SU-DHL-6 (cell line): ENCODE measurements around the gene DCDC1.

Source experiments
- H2AFZ ChIP-seq: fragments of 200-600 bp; sonication (generic); 2 replicates; pipeline ENCODE4 v1.6.1; 2014; ENCODE audit warnings: low read depth, mild to moderate bottlenecking, moderate library complexity, mixed read lengths, antibody characterized with exemption, low read length; ENCODE audit not compliant: severe bottlenecking
- H3F3A ChIP-seq: fragments of 200-600 bp; shearing (Covaris generic); 2 replicates; pipeline ENCODE4 v1.6.0; 2016; ENCODE audit warnings: antibody characterized with exemption, mild to moderate bottlenecking; ENCODE audit not compliant: insufficient read depth
- H3K27ac ChIP-seq: fragments of 200-600 bp; sonication (generic); 2 replicates; pipeline ENCODE4 v1.5.1; 2016; ENCODE audit warnings: low read depth, mild to moderate bottlenecking, low read length, moderate library complexity, mixed read lengths
- H3K27me3 ChIP-seq: fragments of 200-600 bp; sonication (generic), shearing (Covaris generic); 2 replicates; pipeline ENCODE4 v1.6.0; 2014; ENCODE audit warnings: mild to moderate bottlenecking, low read length
- H3K36me3 ChIP-seq: fragments of 200-600 bp; sonication (generic); 2 replicates; pipeline ENCODE4 v1.6.1; 2014; ENCODE audit warnings: mild to moderate bottlenecking, low read length, mixed read lengths
- H3K4me2 ChIP-seq: fragments of 300-600, 200-600 bp; shearing (Covaris generic), sonication (generic); 2 replicates; pipeline ENCODE4 v1.6.0; 2014; ENCODE audit warnings: low read length, low read depth, mild to moderate bottlenecking; ENCODE audit not compliant: poor library complexity, severe bottlenecking
- H3K4me3 ChIP-seq: fragments of 200-600 bp; sonication (generic); 2 replicates; pipeline ENCODE4 v1.5.1; 2014; ENCODE audit warnings: antibody characterized with exemption, low read length, mild to moderate bottlenecking, mixed read lengths; ENCODE audit not compliant: insufficient read depth, poor library complexity, severe bottlenecking
- H3K79me2 ChIP-seq: fragments of 200-600 bp; sonication (generic); 2 replicates; pipeline ENCODE4 v1.6.1; 2014; ENCODE audit warnings: mild to moderate bottlenecking, low read length, moderate library complexity; ENCODE audit not compliant: insufficient read depth
- H3K9ac ChIP-seq: fragments of 200-600 bp; sonication (generic); 2 replicates; pipeline ENCODE4 v1.7.0; 2014; ENCODE audit warnings: mild to moderate bottlenecking, low read length
- H3K9me2 ChIP-seq: fragments of 200-600 bp; sonication (generic); replicated peaks from 2 replicates; pipeline ENCODE4 v1.6.1; 2014; ENCODE audit warnings: low read length; ENCODE audit not compliant: insufficient read depth
- H3K9me3 ChIP-seq: fragments of 200-600 bp; sonication (generic); 2 replicates; pipeline ENCODE4 v1.6.1; 2014; ENCODE audit warnings: low read length, mixed read lengths; ENCODE audit not compliant: insufficient read depth
- H4K20me1 ChIP-seq: fragments of 200-600 bp; sonication (generic); 2 replicates; pipeline ENCODE4 v1.6.1; 2014; ENCODE audit warnings: low read depth, mild to moderate bottlenecking, antibody characterized with exemption, low read length, moderate library complexity, mixed read lengths
- CTCF ChIP-seq: fragments of 200-600 bp; sonication (generic); IDR thresholded peaks from one replicate; pipeline ENCODE4 v1.5.1; 2017; ENCODE audit warnings: antibody characterized with exemption, mild to moderate bottlenecking, low read length, moderate library complexity; ENCODE audit not compliant: insufficient read depth, poor library complexity, severe bottlenecking
- EZH2phosphoT487 ChIP-seq: fragments of 200-600 bp; sonication (generic), shearing (Covaris generic); conservative IDR thresholded peaks from 2 replicates; pipeline ENCODE4 v1.6.1; 2018; ENCODE audit warnings: mild to moderate bottlenecking, antibody characterized with exemption, low read length, moderate library complexity, mixed read lengths

DCDC1 gene

DNA sequence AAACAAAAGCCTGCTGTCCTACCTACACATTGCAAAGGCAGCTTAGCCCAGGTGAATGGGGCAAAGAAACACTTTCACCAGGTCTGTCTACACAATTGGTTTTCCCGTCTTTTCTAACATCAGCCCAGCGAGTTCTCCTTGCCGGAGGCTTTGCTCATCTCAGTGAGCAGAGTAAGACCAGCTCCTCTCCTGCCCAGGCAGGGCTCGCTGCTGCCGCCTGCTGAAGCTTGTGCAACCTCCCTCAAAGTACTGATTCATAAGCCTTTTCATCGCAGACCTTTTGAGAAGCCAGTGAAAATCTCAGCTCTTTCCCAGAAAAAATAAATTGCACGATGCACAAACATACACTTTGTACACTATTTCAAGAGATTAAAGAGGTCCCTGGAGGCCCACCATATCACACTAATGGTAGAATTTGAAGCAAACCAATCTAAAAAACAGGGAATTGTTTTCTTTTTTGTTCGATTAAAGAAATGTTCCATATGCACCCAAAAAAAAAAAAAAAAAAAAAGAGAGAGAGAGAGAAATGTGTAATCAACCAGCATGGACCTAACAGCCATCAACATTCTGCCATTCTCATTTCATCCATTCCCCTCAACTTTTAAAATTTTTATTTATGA lies 455.3 kb downstream of the DCDC1 start:
- Histone ChIP-seq H3K79me2 (no peaks in the 10 kb centered on the region), H3K4me2 (no peak overlapping the region), H3K27me3 (no peaks in the 10 kb centered on the region), H3K9me3 (no peaks in the 10 kb centered on the region), H2AFZ (no peak overlapping the region), H3K9me2 (no peaks in the 10 kb centered on the region), H4K20me1 (no peaks in the 10 kb centered on the region), H3K4me3 (no peak overlapping the region), H3K36me3 (no peaks in the 10 kb centered on the region), H3K27ac (no peak overlapping the region), H3K9ac (no peak overlapping the region), H3F3A (no peaks in the 10 kb centered on the region)
- TF ChIP-seq EZH2phosphoT487, result no peak
- no peak for TF ChIP-seq CTCF

GRCh38 chr11:30911247-30911646 lies 458.3 kb downstream of the DCDC1 start:
- Histone ChIP-seq H2AFZ (no peak overlapping the region), H3K4me3 (no peak overlapping the region), H3F3A (no peaks in the 10 kb centered on the region), H3K4me2 (no peak overlapping the region), H3K27me3 (no peaks in the 10 kb centered on the region), H3K36me3 (no peaks in the 10 kb centered on the region), H3K27ac (no peak overlapping the region), H3K9ac (no peak overlapping the region), H3K79me2 (no peaks in the 10 kb centered on the region), H3K9me3 (no peaks in the 10 kb centered on the region), H3K9me2 (no peaks in the 10 kb centered on the region), H4K20me1 (no peaks in the 10 kb centered on the region)
- no peak for TF ChIP-seq EZH2phosphoT487
- TF ChIP-seq CTCF, result no peak

DNA sequence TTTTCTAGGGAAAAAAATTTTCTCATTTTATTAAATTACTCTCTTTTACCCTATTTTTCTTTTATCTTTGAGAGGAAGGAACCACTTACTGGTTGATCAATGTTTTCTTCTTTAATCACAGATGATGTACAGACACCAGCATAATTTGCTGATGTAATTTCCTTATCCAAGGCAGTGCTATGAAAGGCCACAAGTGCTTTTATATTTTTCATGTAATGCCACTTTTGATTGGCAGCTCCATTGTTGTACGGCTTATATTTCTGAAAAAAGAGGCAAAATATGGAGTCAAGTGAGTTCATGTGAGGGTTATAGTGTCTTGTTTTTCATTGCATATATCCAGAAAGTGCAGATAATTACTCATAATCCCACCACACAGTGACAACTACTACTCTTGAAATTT lies 460.7 kb downstream of the DCDC1 start:
- H3K27me3 ChIP-seq, result no peaks in the 10 kb centered on the region
- no peak overlapping the region for H3K4me3 ChIP-seq
- no peaks in the 10 kb centered on the region for H3K9me3 ChIP-seq
- TF ChIP-seq EZH2phosphoT487, result no peak
- no peak for TF ChIP-seq CTCF
- H3F3A ChIP-seq, result no peaks in the 10 kb centered on the region
- no peaks in the 10 kb centered on the region for H3K79me2 ChIP-seq
- H3K9ac ChIP-seq, result no peak overlapping the region
- H3K4me2 ChIP-seq, result no peak overlapping the region
- no peak overlapping the region for H2AFZ ChIP-seq
- no peaks in the 10 kb centered on the region for H4K20me1 ChIP-seq
- no peaks in the 10 kb centered on the region for H3K9me2 ChIP-seq
- no peak overlapping the region for H3K27ac ChIP-seq
- no peaks in the 10 kb centered on the region for H3K36me3 ChIP-seq
